ENCODE results near the gene FAM90A26.
A peak's percentile ranks its signal among the peaks of the same experiment; 100 is the strongest.
"Not testable (repeated sequence)": the region's sequence is repeated elsewhere in the genome, so short reads cannot be mapped to it uniquely, and the experiment has no call there.

The FAM90A26 gene

DNA sequence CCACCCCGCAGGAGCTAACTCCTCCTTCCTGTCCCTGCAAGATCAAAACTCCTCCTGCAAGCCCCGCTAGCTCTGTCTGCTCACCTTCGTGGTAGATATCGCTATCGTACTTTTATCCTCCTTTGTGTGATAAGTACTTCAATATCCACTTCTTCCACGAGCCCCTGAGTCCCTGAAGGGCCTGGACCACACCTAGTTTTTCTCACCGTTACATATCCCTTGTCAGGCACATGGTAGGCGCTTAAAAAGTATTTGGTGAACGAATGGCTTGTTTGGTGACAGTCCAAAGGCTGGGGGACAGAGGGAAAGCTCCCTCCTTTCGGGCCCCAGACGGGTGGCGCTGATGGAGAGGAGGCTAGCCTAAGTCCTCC lies 18.4 kb upstream of the FAM90A26 start:
- H3K27ac Mint-ChIP-seq, result peak overlapping the region; percentile 99
- intact Hi-C loops (cut with micrococcal nuclease); H3K27me3 Mint-ChIP-seq; H3K4me1 Mint-ChIP-seq (ENCODE audit: low read depth); H3K36me3 Mint-ChIP-seq (ENCODE audit: low read depth); H3K9me3 Mint-ChIP-seq: not testable (repeated sequence)
- H3K4me3 Mint-ChIP-seq, result peak overlapping the region; percentile 90

DNA sequence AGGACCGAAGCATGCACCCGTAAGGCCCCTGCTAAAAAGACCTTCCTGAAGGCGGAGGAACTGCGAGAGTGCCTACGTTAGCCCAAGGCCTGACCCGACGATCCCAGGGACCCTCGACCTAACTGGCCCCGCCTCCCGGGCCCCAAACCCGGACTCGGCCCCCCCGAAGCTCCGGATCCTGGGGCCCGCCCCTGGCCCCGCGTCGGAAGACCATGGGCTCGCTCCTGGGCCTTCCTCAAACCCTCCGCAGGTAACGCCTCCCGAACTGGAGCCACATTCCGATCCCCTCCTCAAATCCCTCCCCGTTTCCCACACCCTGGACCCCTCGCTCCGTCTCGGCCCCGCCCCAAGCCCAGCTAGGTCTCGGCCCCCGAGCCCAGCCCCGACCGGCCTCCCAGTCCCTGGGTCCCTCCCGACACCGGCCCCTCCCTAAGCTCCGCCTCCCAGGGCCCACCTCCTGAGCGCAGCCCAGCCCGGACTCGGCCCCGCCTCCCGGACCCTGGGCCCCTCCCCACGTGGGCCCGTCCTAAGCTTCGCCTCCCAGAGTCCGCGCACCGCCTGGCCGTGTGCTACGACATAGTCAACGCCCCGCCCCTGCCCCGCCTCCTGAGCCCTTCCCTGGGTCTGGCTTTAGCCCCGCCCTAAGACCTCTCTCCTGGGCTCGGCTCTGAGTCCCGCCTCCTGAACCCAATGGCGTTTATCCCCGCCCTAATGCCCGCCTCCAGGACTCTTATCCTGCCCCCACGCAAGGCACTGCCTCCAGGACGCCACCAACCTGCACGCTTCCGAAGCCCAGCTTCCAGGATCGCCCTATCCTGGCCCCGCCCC lies 17.8 kb upstream of the FAM90A26 start:
- H3K9me3 Mint-ChIP-seq; H3K4me1 Mint-ChIP-seq (ENCODE audit: low read depth); H3K36me3 Mint-ChIP-seq (ENCODE audit: low read depth); intact Hi-C loops (cut with micrococcal nuclease); H3K27me3 Mint-ChIP-seq: not testable (repeated sequence)
- H3K27ac Mint-ChIP-seq, result peak overlapping the region; percentile 99
- H3K4me3 Mint-ChIP-seq, result peak overlapping the region; percentile 90

DNA sequence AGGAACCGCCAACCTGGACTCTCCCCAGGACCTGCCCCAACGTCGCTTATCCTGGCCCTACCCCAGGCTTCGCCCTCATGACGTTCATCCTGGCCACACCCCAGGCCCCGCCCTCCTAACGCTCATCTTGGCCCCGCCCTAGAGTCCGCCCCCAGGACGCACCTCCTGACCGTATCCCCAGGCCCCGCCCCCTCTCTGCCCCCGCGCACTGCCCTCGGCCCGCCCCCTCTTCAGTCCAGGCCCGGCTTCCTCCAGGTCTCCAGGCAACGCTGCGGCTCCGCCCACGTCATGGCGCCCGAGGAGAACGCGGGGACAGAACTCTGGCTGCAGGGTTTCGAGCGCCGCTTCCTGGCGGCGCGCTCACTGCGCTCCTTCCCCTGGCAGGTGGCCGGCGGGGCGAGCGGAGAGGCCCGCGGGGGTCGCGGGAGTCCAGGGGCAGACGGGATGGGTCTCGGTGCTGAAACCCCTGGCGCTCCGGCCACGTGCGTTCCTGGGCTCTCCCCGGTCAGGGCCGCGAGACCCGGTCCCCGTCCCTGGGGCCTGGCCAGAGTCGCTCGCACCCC lies 17.1 kb upstream of the FAM90A26 start:
- H3K27me3 Mint-ChIP-seq; H3K4me1 Mint-ChIP-seq (ENCODE audit: low read depth); intact Hi-C loops (cut with micrococcal nuclease); H3K9me3 Mint-ChIP-seq; H3K36me3 Mint-ChIP-seq (ENCODE audit: low read depth): not testable (repeated sequence)
- Mint-ChIP-seq H3K4me3 (peak overlapping the region; percentile 90), H3K27ac (peak overlapping the region; percentile 99)

DNA sequence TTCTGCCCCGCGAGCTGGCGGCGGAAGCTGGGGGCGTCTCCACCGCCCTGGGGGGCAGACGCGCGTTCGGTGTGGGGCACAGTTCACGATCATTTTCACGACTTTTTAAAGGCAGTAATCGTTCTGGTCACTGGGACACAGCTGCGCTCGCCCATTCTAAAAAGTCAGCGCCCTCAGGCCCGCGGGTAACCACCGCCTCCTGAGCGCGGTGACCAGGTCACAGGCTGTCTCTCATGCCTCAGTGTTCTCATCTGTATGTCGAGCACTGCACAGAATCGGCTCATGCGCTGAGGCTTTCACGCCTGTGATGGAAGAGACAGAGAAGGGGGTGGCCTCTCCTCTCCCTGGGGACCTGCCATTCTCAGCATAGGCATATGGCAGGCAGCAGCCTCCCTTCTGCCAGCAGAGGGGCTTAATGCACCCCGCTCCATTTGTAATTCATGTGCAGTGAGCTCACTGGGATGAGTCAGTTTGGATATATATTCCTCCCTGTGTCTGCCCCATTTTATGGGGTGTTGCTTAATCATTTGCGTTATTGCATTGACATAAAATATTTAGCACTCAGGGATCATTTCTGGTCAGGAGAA lies 16.5 kb upstream of the FAM90A26 start:
- H3K27me3 Mint-ChIP-seq; intact Hi-C loops (cut with micrococcal nuclease); H3K36me3 Mint-ChIP-seq (ENCODE audit: low read depth); H3K4me1 Mint-ChIP-seq (ENCODE audit: low read depth); H3K9me3 Mint-ChIP-seq: not testable (repeated sequence)
- Mint-ChIP-seq H3K27ac (peak overlapping the region; percentile 99), H3K4me3 (peak overlapping the region; percentile 90)

DNA sequence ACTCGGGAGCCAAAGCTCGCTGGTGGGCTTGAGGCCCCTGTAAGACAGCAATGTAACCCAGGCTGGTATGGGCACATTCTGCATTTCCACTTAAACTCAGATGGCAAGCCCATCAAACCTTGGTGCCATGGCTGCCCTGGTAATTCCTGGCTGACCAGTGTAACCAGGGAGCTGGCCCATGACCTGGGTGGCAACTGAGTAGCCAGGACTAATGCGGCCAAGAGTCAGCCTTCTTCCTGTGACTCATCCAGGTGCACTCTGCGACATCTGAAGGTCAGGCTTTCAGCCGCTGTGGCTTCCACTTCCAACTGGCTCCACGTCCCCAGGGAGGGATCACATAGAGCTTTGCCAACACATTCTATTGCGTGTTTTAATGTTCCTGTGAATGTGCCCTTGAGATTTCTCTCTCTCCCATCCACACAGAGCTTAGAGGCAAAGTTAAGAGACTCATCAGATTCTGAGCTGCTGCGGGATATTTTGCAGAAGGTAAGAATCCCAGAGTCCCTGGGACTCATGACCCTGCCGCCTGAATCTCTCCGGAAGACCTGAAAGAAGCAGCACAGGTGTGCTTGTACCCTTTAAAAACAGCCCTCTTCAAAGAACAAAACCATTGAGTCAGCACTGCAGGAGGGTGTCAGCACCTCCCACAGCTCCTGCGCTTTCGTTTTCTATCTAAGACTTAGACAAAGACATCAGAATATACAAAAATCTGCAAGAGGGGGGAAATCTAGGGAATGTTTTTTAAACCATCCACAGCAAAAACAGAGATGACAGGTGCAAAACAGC lies 14.9 kb upstream of the FAM90A26 start:
- intact Hi-C loops (cut with micrococcal nuclease); H3K4me3 Mint-ChIP-seq; H3K4me1 Mint-ChIP-seq (ENCODE audit: low read depth); H3K36me3 Mint-ChIP-seq (ENCODE audit: low read depth); H3K27ac Mint-ChIP-seq; H3K9me3 Mint-ChIP-seq; H3K27me3 Mint-ChIP-seq: not testable (repeated sequence)

DNA sequence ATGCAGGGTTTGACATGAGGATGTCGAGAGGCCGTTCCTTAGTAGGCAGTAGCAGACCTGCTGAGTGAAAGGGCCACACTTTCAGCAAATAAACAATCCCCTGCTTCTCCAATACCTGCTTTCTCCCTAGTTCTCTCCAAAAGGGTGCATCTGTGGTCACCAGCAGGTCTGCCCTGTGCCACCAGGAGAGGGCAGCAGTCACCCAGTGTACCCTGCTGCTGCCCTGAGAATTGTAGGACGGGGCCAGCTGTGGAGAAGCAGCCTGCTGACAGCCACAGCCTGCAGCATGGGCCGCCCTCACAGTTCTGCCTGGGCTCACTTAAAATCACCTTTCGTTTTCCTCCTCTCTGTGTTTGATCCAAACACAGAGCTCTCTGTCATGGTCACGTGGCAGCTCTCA lies 11.8 kb upstream of the FAM90A26 start:
- H3K36me3 Mint-ChIP-seq (ENCODE audit: low read depth); H3K4me3 Mint-ChIP-seq; H3K4me1 Mint-ChIP-seq (ENCODE audit: low read depth); H3K9me3 Mint-ChIP-seq; intact Hi-C loops (cut with micrococcal nuclease); H3K27ac Mint-ChIP-seq; H3K27me3 Mint-ChIP-seq: not testable (repeated sequence)

DNA sequence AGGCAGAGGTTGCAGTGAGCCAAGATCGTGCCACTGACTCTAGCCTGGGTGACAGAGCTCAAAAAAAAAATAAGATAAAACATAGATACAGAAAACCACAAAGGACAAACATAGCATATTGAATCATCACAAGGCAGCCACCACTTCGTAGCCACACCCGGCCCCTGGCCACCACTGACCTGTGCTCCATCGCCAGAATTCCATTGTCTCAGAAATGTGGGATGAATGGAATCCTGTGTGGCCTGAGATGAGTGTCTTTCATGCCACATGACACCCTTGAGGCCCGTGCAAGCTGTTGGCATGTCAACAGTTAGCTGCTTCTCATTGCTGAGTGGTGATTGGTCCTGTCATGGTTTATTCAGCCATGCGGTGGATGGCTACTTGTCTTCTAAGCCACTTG lies 10.2 kb upstream of the FAM90A26 start:
- H3K27me3 Mint-ChIP-seq; H3K4me3 Mint-ChIP-seq; H3K4me1 Mint-ChIP-seq (ENCODE audit: low read depth); intact Hi-C loops (cut with micrococcal nuclease); H3K27ac Mint-ChIP-seq; H3K36me3 Mint-ChIP-seq (ENCODE audit: low read depth); H3K9me3 Mint-ChIP-seq: not testable (repeated sequence)

DNA sequence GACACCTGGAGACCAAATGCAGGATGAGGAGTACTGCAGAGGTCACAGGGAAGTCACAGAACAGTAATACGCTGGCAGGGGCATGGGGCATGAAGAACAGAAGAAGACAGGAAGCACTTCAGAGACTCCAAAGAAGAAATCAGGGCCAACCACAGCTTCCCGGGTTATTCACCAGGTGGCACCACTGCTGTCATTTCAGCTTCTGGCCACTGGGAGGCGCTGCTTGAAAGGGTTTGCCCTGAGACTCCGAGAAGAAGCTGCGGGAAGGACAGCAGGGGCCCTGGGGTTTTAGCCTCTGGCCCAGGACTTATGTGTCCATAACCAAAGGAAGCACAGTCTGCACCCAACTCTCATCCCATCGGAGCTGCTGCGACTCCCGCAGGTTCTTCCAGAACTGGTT lies 4.2 kb upstream of the FAM90A26 start:
- H3K4me3 Mint-ChIP-seq; H3K4me1 Mint-ChIP-seq (ENCODE audit: low read depth); H3K27me3 Mint-ChIP-seq; H3K9me3 Mint-ChIP-seq; intact Hi-C loops (cut with micrococcal nuclease); H3K27ac Mint-ChIP-seq; H3K36me3 Mint-ChIP-seq (ENCODE audit: low read depth): not testable (repeated sequence)

DNA sequence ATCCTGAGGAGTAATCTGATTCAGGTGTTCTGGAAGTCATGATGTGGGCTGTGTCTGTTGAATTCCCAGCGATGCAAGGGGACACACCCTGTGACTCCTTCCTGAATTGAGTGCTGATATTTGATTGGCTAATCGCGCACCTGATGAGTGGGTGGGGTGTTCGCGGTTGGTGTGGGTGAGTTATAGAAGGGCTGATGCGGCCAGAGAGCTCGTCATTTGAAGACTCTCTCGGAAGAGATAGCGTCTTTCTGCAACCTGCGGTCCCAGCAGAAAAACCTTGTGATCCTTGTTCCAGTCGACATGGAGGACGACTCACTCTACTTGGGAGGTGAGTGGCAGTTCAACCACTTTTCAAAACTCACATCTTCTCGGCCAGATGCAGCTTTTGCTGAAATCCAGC lies 40.1 kb downstream of the FAM90A26 start, which contains the start of gene USP17L10:
Gene USP17L10, plus strand, starts transcription at position 301 of the 400 bp plus-strand sequence. Its CDS starts 0 bp downstream, at position 301.
- H3K4me3 Mint-ChIP-seq; H3K4me1 Mint-ChIP-seq (ENCODE audit: low read depth); intact Hi-C loops (cut with micrococcal nuclease); H3K9me3 Mint-ChIP-seq; H3K27ac Mint-ChIP-seq; H3K36me3 Mint-ChIP-seq (ENCODE audit: low read depth); H3K27me3 Mint-ChIP-seq: not testable (repeated sequence)

DNA sequence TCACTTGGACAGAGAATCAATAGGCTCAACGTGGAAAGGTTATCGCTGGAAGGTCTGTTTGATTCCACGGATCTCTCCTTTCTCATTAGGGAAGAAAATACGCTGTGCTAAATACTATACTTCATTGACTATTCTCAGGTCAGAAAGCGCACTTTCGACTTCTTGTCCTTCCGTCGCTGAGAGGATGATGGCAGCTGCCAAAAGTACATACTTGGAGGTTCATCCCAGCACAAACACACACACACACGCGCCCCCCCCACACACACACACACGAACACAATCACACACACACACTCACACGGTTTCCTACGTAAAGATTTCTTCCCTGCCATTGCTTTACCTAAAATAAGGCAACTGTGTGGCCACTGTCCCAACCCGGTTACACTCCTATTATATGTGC lies 44.5 kb downstream of the FAM90A26 start:
- H3K4me1 Mint-ChIP-seq (ENCODE audit: low read depth); H3K9me3 Mint-ChIP-seq; H3K4me3 Mint-ChIP-seq; H3K36me3 Mint-ChIP-seq (ENCODE audit: low read depth); H3K27me3 Mint-ChIP-seq; intact Hi-C loops (cut with micrococcal nuclease); H3K27ac Mint-ChIP-seq: not testable (repeated sequence)

DNA sequence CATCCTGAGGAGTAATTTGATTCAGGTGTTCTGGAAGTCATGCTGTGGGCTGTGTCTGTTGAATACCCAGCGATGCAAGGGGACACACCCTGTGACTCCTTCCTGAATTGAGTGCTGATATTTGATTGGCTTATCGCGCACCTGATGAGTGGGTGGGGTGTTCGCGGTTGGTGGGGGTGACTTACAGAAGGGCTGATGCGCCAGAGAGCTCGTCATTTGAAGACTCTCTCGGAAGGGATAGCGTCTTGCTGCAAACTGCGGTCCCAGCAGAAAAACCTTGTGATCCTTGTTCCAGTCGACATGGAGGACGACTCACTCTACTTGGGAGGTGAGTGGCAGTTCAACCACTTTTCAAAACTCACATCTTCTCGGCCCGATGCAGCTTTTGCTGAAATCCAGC lies 44.9 kb downstream of the FAM90A26 start, which contains the start of gene USP17L11:
Gene USP17L11, plus strand, starts transcription at position 301 of the 400 bp plus-strand sequence. Its CDS starts 0 bp downstream, at position 301.
- H3K27me3 Mint-ChIP-seq; H3K4me1 Mint-ChIP-seq (ENCODE audit: low read depth); H3K4me3 Mint-ChIP-seq; H3K36me3 Mint-ChIP-seq (ENCODE audit: low read depth); H3K9me3 Mint-ChIP-seq; H3K27ac Mint-ChIP-seq; intact Hi-C loops (cut with micrococcal nuclease): not testable (repeated sequence)

DNA sequence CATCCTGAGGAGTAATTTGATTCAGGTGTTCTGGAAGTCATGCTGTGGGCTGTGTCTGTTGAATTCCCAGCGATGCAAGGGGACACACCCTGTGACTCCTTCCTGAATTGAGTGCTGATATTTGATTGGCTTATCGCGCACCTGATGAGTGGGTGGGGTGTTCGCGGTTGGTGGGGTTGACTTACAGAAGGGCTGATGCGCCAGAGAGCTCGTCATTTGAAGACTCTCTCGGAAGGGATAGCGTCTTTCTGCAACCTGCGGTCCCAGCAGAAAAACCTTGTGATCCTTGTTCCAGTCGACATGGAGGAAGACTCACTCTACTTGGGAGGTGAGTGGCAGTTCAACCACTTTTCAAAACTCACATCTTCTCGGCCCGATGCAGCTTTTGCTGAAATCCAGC lies 49.6 kb downstream of the FAM90A26 start, which contains the start of gene USP17L12:
Gene USP17L12, plus strand, starts transcription at position 301 of the 400 bp plus-strand sequence. Its CDS starts 0 bp downstream, at position 301.
- intact Hi-C loops (cut with micrococcal nuclease); H3K9me3 Mint-ChIP-seq; H3K4me3 Mint-ChIP-seq; H3K36me3 Mint-ChIP-seq (ENCODE audit: low read depth); H3K4me1 Mint-ChIP-seq (ENCODE audit: low read depth); H3K27me3 Mint-ChIP-seq; H3K27ac Mint-ChIP-seq: not testable (repeated sequence)

DNA sequence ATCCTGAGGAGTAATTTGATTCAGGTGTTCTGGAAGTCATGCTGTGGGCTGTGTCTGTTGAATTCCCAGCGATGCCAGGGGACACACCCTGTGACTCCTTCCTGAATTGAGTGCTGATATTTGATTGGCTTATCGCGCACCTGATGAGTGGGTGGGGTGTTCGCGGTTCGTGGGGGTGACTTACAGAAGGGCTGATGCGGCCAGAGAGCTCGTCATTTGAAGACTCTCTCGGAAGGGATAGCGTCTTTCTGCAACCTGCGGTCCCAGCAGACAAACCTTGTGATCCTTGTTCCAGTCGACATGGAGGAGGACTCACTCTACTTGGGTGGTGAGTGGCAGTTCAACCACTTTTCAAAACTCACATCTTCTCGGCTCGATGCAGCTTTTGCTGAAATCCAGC lies 54.4 kb downstream of the FAM90A26 start, which contains the start of gene USP17L13:
Gene USP17L13, plus strand, starts transcription at position 301 of the 400 bp plus-strand sequence. Its CDS starts 0 bp downstream, at position 301.
- intact Hi-C loops (cut with micrococcal nuclease); H3K9me3 Mint-ChIP-seq; H3K36me3 Mint-ChIP-seq (ENCODE audit: low read depth); H3K4me1 Mint-ChIP-seq (ENCODE audit: low read depth); H3K4me3 Mint-ChIP-seq; H3K27ac Mint-ChIP-seq; H3K27me3 Mint-ChIP-seq: not testable (repeated sequence)

Measured in dendritic cell treated with granulocyte-macrophage colony-stimulating factor and Interleukin-4, amounts not matched to agents 40 ng/mL and 50 ng/mL, for 4 days (primary cell).